Vagina (tissue), 2 donors: ENCODE results near the gene CBLN1. TPM values are rescaled to one million over a fixed set of nuclear protein-coding genes. Genes with fewer than 3 reads are reported as not detected.
A peak's percentile ranks its signal among the peaks of the same experiment; 100 is the strongest.

Experiments
- DNase-seq, 2 donors: peaks; one replicate each; pipeline ENCODE4 v3.0.0-alpha.2; 2017; ENCODE audit errors: extremely low spot score in 2 of 2
- H3K27ac ChIP-seq: fragments of 200-600 bp; sonication (generic); one replicate; pipeline ENCODE4 v1.5.1; 2019
- H3K27me3 ChIP-seq: fragments of 200-600 bp; sonication (generic); one replicate; pipeline ENCODE4 v1.5.1; 2019
- H3K36me3 ChIP-seq, 2 donors: fragments of 200-600 bp; sonication (generic); one replicate each; pipeline ENCODE4 v1.5.1; 2017 to 2019
- H3K4me1 ChIP-seq: fragments of 200-600 bp; sonication (generic); one replicate; pipeline ENCODE4 v1.5.1; 2019
- H3K4me3 ChIP-seq, 2 donors: fragments of 200-600 bp; sonication (generic); 1 replicate in 1 of 2; 2 replicates in 1 of 2; pipeline ENCODE4 v1.5.1; 2016 to 2019
- H3K9me3 ChIP-seq: fragments of 200-600 bp; sonication (generic); one replicate; pipeline ENCODE4 v1.5.1; 2019
- POLR2A ChIP-seq, 2 donors: fragments of 450-650 bp; IDR thresholded peaks; one replicate each; pipeline ENCODE4 v1.6.1; 2017; ENCODE audit warnings: antibody characterized with exemption in 2 of 2, mild to moderate bottlenecking in 2 of 2, moderate library complexity in 2 of 2
- POLR2AphosphoS5 ChIP-seq, 2 donors: sonication (generic); formaldehyde crosslinking; IDR thresholded peaks; one replicate each; pipeline ENCODE4 v1.9.0; 2017; ENCODE audit warnings: antibody characterized with exemption in 2 of 2, mild to moderate bottlenecking in 2 of 2, low read depth in 1 of 2; ENCODE audit not compliant: insufficient read depth in 1 of 2
- intact Hi-C: fragments of 100-400 bp; cut with DNase I; formaldehyde crosslinking; loops from one replicate; pipeline ENCODE4 v1.15.1; 2023
- total RNA-seq: library from RNA; depleted of rRNA; stranded (reverse); fragments of >200 nt; gene quantifications from one replicate; pipeline ENCODE4 v1.2.3, GENCODE V29; 2016
- TF ChIP-seq, protein P1 (sequence below), 3 experiments: fragments of 450-650 bp in 2 of 3; fragments of 200-600 bp in 1 of 3; sonication (generic) in 1 of 3; IDR thresholded peaks; one replicate each; pipeline ENCODE4 v1.5.1; 2017 to 2019; ENCODE audit warnings: antibody characterized with exemption in 3 of 3, mild to moderate bottlenecking in 2 of 3, moderate library complexity in 2 of 3

CBLN1 gene
- total RNA-seq, 1 donor from 2014 or later, result not detected

DNA sequence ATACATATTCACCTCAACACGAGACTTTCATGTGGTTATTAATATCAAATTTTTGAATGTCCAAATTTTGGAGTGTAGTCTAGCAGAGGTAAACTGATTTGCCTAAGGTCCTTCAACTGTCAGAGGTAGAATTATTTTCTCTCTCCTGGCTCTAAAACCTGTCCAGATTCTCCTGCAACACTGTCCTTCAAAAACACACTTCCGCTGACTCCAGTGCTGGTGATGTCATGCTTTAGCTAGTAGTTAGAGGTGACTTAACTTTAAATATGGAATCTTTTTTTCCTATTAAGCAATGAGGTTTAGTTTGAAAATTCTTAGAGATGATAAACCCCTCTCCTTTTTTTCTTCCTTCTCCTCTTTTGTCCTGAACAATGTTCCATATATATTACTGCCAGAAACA is 10.8 kb upstream of the CBLN1 start:
- Histone ChIP-seq H3K9me3 (no peaks in the 10 kb centered on the region), H3K27ac (no peak overlapping the region), H3K4me1 (no peaks in the 10 kb centered on the region), H3K4me3 (no peak overlapping the region), H3K27me3 (no peaks in the 10 kb centered on the region), H3K36me3 (no peaks in the 10 kb centered on the region)
- no peak for DNase-seq
- TF ChIP-seq POLR2A (IDR thresholded peaks at IDR 0.05) (no peak), POLR2AphosphoS5 (IDR thresholded peaks at IDR 0.05; ENCODE audit: insufficient read depth in 1 of 2, low read depth in 1 of 2) (no peak)
- TF ChIP-seq, protein P1, sequence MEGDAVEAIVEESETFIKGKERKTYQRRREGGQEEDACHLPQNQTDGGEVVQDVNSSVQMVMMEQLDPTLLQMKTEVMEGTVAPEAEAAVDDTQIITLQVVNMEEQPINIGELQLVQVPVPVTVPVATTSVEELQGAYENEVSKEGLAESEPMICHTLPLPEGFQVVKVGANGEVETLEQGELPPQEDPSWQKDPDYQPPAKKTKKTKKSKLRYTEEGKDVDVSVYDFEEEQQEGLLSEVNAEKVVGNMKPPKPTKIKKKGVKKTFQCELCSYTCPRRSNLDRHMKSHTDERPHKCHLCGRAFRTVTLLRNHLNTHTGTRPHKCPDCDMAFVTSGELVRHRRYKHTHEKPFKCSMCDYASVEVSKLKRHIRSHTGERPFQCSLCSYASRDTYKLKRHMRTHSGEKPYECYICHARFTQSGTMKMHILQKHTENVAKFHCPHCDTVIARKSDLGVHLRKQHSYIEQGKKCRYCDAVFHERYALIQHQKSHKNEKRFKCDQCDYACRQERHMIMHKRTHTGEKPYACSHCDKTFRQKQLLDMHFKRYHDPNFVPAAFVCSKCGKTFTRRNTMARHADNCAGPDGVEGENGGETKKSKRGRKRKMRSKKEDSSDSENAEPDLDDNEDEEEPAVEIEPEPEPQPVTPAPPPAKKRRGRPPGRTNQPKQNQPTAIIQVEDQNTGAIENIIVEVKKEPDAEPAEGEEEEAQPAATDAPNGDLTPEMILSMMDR (IDR thresholded peaks at IDR 0.05), result no peak
- intact Hi-C loops, result no loop called here

DNA sequence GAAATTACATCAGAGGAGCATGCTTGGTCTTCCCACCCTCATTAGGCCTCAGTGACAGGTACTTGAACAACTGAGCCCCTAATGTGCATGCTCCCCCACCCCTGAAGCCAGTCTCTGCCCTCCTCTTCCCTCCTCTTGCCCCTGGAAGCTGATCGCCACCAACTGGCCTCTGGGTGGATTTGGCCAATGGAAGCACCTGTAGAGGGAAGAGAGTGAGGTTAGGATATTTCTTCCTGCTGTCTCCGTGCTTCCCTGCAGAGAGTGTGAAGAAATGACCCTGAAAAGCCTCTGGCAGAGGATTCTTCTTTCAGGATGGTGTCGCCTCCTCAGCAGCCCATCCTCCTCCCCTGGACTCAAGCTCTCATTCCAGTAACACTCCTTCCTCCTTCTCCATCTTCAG is 5.9 kb upstream of the CBLN1 start:
- Histone ChIP-seq H3K27me3 (peaks cover 13% of the 10 kb centered on the region), H3K4me3 (no peak overlapping the region), H3K9me3 (no peaks in the 10 kb centered on the region), H3K36me3 (no peaks in the 10 kb centered on the region), H3K4me1 (peaks cover 10% of the 10 kb centered on the region), H3K27ac (no peak overlapping the region)
- intact Hi-C loops, result no loop called here
- DNase-seq, result no peak
- TF ChIP-seq, protein P1 (IDR thresholded peaks at IDR 0.05), result no peak
- TF ChIP-seq POLR2A (IDR thresholded peaks at IDR 0.05) (no peak), POLR2AphosphoS5 (IDR thresholded peaks at IDR 0.05; ENCODE audit: insufficient read depth in 1 of 2, low read depth in 1 of 2) (no peak)

DNA sequence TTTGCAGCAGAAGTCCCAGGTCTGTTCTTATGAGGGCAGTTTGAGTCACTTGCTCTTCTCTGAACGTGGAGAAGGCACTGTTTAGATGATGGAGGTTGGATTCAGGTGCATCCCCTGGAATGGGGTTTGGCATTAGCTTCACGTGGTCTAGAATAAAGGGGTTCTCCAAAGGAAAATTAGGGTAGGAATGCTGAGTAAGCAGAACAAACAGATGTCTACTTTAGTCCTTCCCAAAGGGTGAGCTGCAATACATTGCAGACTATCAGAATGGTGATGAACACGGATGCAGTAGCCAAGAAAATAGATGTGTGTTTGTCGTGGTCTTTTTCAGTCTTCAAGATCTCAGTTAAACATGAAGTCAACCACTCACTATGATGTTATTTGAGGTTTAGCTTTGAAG is 3.3 kb upstream of the CBLN1 start:
- H3K27ac ChIP-seq, result no peak overlapping the region
- no peak overlapping the region for H3K4me3 ChIP-seq
- intact Hi-C loops, result no loop called here
- peaks cover 29% of the 10 kb centered on the region for H3K4me1 ChIP-seq
- H3K36me3 ChIP-seq, result no peaks in the 10 kb centered on the region
- no peak for DNase-seq
- TF ChIP-seq, protein P1 (IDR thresholded peaks at IDR 0.05), result no peak
- TF ChIP-seq POLR2A (IDR thresholded peaks at IDR 0.05) (no peak), POLR2AphosphoS5 (IDR thresholded peaks at IDR 0.05; ENCODE audit: insufficient read depth in 1 of 2, low read depth in 1 of 2) (no peak)
- no peaks in the 10 kb centered on the region for H3K9me3 ChIP-seq
- H3K27me3 ChIP-seq, result peaks cover 26% of the 10 kb centered on the region

DNA sequence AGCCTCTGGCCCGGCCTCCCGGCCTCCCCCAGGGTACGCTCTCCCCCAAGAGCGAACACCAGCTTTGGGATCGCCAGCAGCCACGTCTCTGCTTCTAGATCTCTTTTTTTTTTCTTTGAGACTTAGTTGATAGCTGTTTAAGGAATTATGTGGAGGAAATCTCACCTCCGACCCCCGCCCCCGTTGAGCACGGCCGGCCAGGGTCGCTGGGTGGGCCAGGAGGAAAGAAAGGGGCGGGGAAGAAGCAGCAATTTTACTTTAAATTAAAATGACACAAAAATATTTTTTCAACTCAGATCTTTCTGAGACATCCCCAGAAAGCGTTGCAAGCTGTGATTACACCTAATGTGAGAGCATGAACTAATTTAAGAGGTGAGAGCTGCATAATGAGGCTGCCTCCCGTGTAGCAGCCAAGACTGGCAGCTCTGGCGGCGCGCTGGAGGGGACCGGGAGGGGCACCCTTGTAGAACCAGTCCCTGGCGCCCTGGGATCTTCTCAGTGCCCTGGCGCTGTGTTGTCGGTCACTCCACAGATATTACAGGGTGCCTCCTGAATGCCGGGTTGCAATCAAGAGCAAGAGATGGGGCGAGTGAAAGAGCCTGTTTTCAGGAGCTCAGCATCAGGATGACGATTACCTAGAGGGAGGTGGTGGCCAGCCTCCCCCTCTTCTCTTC is 1.9 kb upstream of the CBLN1 start:
- peaks cover 32% of the 10 kb centered on the region for H3K27me3 ChIP-seq
- H3K4me1 ChIP-seq, result peaks cover 37% of the 10 kb centered on the region
- H3K27ac ChIP-seq, result no peak overlapping the region
- intact Hi-C loops, result no loop called here
- no peaks in the 10 kb centered on the region for H3K9me3 ChIP-seq
- H3K4me3 ChIP-seq, result no peak overlapping the region
- no peaks in the 10 kb centered on the region for H3K36me3 ChIP-seq
- no peak for DNase-seq
- TF ChIP-seq, protein P1 (IDR thresholded peaks at IDR 0.05), result no peak
- TF ChIP-seq POLR2A (IDR thresholded peaks at IDR 0.05) (no peak), POLR2AphosphoS5 (IDR thresholded peaks at IDR 0.05; ENCODE audit: insufficient read depth in 1 of 2, low read depth in 1 of 2) (no peak)

DNA sequence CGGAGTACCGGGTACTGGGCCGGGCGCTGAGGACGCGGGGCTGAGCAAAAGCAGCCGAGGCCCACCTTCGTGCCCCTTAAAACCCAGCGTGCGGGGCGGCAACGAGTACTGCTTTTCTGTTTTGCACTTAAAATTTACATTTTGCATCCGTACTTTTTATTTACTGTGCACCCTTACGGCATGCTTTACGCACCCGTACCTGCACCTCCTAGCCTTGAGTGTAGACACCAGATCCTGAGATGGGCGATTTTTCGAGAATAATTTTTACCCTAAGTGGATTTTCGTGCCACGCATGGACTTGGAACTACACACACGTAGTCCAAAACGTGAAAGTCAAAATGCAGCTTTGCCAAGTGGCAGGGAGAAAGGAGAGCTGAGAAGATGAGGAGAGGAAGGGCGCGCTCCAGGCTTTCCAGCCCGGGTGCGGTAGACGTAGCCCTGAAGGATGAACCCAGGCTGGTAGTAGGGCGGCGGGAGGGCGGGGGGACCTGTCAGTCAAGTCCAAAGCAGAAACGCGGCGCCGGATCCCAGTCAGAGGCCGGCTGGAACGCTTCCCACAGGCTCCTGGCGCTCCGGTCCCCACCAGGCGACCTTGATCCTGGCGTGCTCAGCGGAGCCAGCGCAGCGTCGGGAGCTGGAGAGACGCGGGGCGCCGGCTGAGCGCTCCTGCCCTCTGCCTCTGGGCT is 1.2 kb upstream of the CBLN1 start:
- H3K27ac ChIP-seq, result no peak overlapping the region
- DNase-seq, result no peak

More for the DNA sequence above, 1.2 kb upstream of the CBLN1 start:
- no peak for TF ChIP-seq POLR2A (IDR thresholded peaks at IDR 0.05)
- TF ChIP-seq, protein P1 (IDR thresholded peaks at IDR 0.05), result no peak
- TF ChIP-seq POLR2AphosphoS5 (IDR thresholded peaks at IDR 0.05; ENCODE audit: insufficient read depth in 1 of 2, low read depth in 1 of 2), result no peak
- peaks cover 38% of the 10 kb centered on the region for H3K27me3 ChIP-seq
- intact Hi-C loops, result no loop called here
- no peaks in the 10 kb centered on the region for H3K9me3 ChIP-seq
- no peaks in the 10 kb centered on the region for H3K36me3 ChIP-seq
- peaks cover 37% of the 10 kb centered on the region for H3K4me1 ChIP-seq
- peak overlapping the region; percentile 13 to 37 for H3K4me3 ChIP-seq
